HG02885 (cell line): ENCODE measurements around the gene TRMT44.
"Not testable (repeated sequence)": the region's sequence is repeated elsewhere in the genome, so short reads cannot be mapped to it uniquely, and the experiment has no call there.

Source experiments
- ATAC-seq: cut with Tn5 transposase; IDR thresholded peaks from one replicate; pipeline ENCODE4 v1.9.1; 2021; ENCODE audit warnings: mild to moderate bottlenecking; ENCODE audit not compliant: unreplicated experiment, poor library complexity

TRMT44 gene

GRCh38 chr4:8486643-8487042, 46.1 kb downstream of the TRMT44 start:
- not testable (repeated sequence) for ATAC-seq

GRCh38 chr4:8488791-8489369, 48.3 kb downstream of the TRMT44 start:
- no peak for ATAC-seq

GRCh38 chr4:8491478-8491877, 50.9 kb downstream of the TRMT44 start:
- ATAC-seq, result not testable (repeated sequence)

DNA sequence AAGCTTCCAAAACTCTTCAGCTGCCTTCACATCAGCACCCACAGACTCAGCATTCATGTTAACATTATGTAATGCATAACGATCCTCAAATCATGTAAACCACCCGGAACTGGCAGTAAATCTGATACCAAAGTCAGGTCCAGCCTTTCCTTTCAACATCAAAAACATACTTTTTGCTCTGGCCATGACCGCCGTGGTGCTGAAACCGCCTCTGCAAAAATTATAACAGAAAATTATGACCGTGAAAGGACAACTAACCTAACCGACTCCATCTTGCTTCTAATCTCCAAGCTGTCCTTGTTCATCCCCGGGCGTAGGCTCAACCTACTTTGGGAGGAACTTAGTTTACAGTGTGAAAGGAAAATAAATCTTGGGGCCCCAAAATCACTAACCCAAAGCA, 51.6 kb downstream of the TRMT44 start:
- ATAC-seq, result no peak

DNA sequence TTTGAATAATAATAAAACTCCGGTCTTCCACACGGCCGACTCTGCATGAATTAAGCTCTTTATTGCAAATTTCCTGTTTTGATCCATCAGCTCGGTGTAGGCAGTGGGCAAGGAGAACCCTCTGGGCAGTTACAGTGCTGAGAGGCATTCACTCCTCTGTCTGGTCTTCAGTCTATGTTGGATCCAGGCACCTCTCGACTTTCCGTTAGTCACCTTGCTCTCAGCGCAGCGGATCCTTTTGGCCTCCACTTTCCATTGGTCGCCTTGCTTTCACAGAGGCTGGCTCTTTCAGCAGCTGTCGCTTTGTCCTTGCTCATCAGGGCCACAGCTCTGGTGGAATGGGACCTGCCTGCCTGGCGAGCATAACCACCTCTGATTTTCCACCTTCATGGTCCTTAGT, 52.9 kb downstream of the TRMT44 start:
- no peak for ATAC-seq

DNA sequence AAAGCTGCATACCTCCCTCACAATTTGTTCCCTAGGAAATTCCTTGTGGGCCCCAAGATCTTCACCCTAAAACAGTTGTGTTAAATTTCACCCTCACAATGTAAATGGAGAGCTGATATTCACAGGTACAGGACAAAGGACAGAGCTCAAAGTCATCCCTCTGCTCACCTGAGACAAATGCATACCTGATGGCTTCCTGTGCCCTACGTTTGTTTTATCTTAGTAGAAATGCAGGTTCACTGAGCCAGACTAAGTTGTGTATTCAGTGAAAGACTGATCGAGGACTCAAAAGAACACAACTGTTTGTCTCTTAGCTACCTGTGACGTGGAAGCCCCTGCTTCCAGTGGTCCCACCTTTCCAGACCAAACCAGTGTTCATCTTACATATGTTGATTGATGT, 53.6 kb downstream of the TRMT44 start:
- no peak for ATAC-seq

DNA sequence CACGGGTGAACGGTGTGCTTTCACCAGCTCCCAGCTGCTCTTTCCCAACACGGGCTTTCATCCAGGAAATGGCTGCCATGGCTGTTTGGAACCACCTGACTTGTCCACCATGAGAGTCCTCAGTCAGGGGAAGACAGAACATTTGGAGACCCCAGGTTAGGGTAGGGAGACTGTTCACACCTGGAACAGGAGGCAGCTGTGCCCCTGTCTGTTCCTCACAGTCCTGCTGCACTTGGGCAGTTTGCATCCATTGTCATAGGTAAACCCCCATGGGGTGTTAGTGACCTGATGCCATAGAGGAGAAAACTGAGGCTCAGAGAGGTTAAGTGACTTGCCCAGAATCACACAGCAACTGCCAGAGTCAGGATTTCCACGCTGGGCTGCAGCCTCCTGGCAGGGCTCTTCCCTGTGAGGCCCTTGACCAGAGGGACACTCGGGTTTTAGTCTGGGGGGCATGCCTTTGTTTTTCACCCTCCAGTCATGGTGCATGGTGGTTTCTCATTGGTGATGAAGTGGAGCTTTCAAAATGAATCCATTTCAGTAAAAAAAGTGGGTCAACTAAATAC, 54.5 kb downstream of the TRMT44 start:
- no peak for ATAC-seq

- ATAC-seq, result no peak
Measured at GRCh38 chr4:8495803-8496202, 55.2 kb downstream of the TRMT44 start.

DNA sequence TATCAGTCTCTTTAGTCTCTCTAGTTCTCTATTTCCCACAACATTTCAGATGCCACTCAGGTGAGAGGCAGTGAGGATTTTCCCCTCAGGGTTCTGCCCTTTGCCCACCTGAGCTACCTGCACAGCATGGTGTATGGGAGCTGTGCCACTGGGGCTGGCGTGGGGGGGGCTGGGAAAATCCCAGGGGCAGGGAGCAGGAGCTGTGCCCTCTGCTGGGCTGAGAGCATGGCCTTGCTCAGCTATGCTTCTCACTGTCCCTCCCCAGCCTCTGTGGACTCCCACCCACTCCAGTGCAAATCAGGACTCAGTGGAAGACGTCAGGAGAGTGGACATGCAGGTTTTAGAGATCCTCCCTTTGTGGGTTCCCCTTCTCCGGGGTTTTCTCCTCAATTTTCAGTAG, 57.2 kb downstream of the TRMT44 start:
- no peak for ATAC-seq

DNA sequence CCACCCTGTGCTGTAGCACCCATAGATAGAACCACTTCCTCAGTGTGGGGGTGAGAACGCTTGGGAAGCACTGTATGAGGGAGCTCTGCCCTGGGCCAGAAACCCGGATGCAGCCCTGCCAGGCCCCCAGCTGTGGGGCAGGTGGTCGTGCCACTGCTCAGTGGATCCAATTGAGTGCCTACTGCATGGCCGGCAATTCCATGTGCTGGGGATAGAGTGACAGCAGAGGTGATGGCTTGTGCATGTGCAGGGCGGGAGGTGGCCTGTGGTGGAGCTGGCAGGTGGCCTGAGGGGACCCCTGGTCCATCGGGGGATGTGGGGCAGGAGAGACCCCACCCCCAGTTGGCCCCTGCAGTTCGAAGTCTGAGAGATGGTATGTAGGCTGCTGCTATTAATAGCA, 60.4 kb downstream of the TRMT44 start:
- ATAC-seq, result no peak

DNA sequence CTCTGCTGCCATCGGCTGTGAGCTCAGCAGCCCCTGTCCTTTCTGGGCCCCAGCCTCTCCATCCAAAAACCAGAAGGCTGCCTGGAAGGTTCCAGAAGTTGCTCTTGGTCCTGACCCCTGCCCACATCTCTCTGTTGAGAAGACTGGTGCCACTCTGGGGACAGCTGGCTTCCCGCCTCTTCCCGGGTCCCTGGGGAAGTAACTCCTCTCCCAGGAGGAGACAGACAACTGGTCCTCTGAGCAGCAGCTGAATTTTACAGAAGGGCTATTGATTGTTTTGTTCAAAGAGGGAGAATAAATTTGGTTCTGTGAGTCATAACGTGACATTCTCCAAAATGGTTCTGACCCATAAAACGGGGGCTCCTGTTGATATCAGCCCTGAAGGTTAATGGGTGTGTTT, 61.2 kb downstream of the TRMT44 start:
- ATAC-seq, result no peak

DNA sequence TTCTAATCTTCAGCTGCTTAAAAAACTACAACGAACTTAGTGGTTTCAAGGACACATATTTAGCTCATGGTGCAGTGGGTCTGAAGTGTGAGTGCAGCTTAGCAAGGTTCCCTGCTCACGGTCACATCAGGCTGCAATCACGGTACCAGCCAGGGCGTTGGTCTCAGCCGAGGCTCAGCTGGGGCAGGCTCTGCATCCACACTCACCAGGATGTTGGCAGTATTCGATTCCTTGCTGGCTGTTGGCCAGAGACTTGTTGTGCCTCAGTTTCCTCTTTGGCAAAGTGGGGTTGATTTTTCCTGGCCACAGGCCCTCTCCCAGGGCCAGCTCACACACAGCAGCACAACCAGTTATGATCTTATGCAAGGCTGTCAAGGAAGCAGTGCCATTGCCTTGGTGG, 61.8 kb downstream of the TRMT44 start:
- ATAC-seq, result no peak

- no peak for ATAC-seq
Measured at GRCh38 chr4:8502836-8503585, 62.4 kb downstream of the TRMT44 start.

DNA sequence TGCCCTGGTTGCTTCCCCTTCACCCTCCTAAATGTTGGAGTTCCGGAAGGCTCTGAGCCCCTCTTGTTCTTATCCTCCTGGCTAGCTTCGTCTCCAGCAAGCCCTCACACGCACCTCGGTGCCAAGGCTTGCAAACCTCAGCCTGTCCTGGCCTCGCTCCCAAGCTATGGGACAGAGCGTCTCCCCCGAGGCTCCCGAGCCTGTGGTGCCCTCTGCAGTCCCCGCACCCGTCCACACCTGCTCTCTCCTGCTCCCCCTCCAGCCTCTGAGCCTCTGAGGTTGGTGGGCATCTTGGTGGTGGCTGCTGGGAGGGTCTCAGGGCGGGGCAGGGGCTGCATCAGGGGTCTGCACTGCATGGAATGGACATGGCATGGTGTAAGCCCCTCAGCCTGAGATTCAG, 63.2 kb downstream of the TRMT44 start:
- ATAC-seq, result no peak

GRCh38 chr4:8504279-8505007, 63.9 kb downstream of the TRMT44 start:
- no peak for ATAC-seq

DNA sequence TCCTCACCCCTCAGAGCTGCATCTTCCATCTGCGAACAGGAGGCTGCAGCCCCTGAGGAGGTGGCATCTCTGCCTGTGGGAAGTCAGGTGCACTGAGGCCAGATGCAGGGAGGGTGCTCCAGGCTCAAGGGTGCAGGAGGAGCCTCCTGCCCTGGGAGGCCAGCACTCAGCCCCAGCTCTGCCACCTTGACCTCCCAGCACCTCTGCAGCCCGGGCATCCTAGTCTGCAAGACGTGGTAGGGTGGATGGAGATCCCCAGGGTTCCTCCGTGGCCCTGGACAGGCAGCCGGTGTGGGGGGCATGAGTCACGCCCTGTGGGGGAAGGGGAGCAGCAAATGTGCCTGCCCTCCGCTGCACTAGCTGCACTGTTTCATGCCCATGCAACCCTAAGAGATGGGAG, 64.7 kb downstream of the TRMT44 start:
- no peak for ATAC-seq

GRCh38 chr4:8506006-8506372, 65.4 kb downstream of the TRMT44 start:
- ATAC-seq, result no peak

GRCh38 chr4:8506373-8507195, 66.0 kb downstream of the TRMT44 start:
- no peak for ATAC-seq

DNA sequence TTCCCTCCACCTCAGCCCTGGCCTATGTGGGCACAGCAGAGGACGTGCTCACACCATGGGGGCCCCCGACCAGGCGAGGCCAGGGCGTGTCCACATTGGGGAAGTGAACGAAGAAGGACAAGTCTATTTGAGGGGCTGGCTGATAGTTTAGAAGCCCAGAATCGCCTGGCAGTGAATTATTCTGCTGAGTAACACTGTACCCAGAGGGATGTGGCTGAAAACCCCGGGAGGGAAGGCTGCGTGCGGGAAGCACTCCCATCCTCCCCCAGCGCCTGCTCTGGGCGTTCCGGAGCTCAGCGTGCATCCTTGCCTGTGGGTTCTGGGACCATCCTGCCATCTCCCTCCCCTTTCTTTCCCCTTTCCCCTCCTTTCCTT, 66.6 kb downstream of the TRMT44 start:
- no peak for ATAC-seq

GRCh38 chr4:8507624-8508023, 67.0 kb downstream of the TRMT44 start:
- no peak for ATAC-seq

- no peak for ATAC-seq
Measured at GRCh38 chr4:8508266-8508665, 67.7 kb downstream of the TRMT44 start.
